Astrocyte (in vitro differentiated cells and primary cell): ENCODE data around the gene EIF3L.

Experiments used
- EZH2 ChIP-seq: IDR thresholded peaks from 2 replicates; pipeline ENCODE4 v1.6.1; 2012; ENCODE audit warnings: mild to moderate bottlenecking, low read length, inconsistent platforms; ENCODE audit not compliant: insufficient read depth
- TF ChIP-seq, protein P1 (sequence below): IDR thresholded peaks from 2 replicates; pipeline ENCODE4 v1.5.1; 2011; ENCODE audit warnings: low read depth, mild to moderate bottlenecking, inconsistent platforms, low read length, moderate library complexity; ENCODE audit not compliant: insufficient read depth

DNA sequence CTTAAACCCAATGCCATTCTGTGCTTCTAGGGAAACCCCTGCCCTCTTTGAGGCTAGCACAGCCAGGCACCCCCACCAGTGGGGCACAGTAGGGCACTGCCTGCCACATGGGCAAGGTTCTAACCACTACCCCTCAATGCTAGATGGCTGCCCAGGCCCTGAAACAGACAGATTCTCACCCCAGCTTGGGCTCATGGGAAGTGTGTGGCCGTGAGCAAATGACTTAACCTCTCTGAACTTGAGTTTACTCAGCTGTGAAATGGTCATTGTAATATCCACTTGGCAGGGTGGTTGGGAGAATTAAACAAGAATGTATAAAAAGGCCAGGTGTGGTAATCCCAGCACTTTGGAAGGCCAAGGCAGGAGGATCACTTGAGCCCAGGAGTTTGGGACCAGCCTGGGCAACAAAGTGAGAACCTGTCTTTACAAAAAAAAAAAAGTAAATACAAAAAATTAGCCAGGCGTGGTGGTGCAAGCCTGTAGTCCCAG lies 81.8 kb downstream of the EIF3L start:
- TF ChIP-seq, protein P1, sequence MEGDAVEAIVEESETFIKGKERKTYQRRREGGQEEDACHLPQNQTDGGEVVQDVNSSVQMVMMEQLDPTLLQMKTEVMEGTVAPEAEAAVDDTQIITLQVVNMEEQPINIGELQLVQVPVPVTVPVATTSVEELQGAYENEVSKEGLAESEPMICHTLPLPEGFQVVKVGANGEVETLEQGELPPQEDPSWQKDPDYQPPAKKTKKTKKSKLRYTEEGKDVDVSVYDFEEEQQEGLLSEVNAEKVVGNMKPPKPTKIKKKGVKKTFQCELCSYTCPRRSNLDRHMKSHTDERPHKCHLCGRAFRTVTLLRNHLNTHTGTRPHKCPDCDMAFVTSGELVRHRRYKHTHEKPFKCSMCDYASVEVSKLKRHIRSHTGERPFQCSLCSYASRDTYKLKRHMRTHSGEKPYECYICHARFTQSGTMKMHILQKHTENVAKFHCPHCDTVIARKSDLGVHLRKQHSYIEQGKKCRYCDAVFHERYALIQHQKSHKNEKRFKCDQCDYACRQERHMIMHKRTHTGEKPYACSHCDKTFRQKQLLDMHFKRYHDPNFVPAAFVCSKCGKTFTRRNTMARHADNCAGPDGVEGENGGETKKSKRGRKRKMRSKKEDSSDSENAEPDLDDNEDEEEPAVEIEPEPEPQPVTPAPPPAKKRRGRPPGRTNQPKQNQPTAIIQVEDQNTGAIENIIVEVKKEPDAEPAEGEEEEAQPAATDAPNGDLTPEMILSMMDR, result no peak
- no peak for TF ChIP-seq EZH2
